HL-60 (cell line): ENCODE data around the gene BABAM2.

Source experiments
- DNase-seq, 2 experiments: peaks; one replicate each; pipeline ENCODE4 v3.0.0-alpha.2; 2010 to 2020; ENCODE audit warnings: low read depth in 1 of 2, low spot score in 1 of 2
- H3K27ac ChIP-seq: fragments of 250-450 bp; sonication (Bioruptor Pico); replicated peaks from 2 replicates; pipeline ENCODE4 v1.5.1; 2020; ENCODE audit warnings: mild to moderate bottlenecking, moderate library complexity
- H3K27me3 ChIP-seq: fragments of 250-450 bp; sonication (Bioruptor Pico); 2 replicates; pipeline ENCODE4 v1.5.1; 2021; ENCODE audit warnings: mild to moderate bottlenecking, moderate library complexity; ENCODE audit not compliant: insufficient read depth, poor library complexity, severe bottlenecking
- H3K4me3 ChIP-seq: replicated peaks from 2 replicates; pipeline ENCODE4 v1.5.1; 2011; ENCODE audit warnings: mild to moderate bottlenecking, control low read depth, low read length; ENCODE audit not compliant: insufficient read depth
- CTCF ChIP-seq: IDR thresholded peaks from one replicate; pipeline ENCODE4 v1.5.1; 2011; ENCODE audit warnings: low read length, control low read depth, inconsistent platforms; ENCODE audit not compliant: insufficient read depth
- GABPA ChIP-seq: IDR thresholded peaks from 2 replicates; pipeline ENCODE4 v1.6.1; 2012; ENCODE audit warnings: low read depth
- POLR2AphosphoS5 ChIP-seq: IDR thresholded peaks from 2 replicates; pipeline ENCODE4 v1.6.1; 2012; ENCODE audit warnings: low read depth
- REST ChIP-seq: IDR thresholded peaks from 2 replicates; pipeline ENCODE4 v1.6.1; 2012; ENCODE audit warnings: low read depth; ENCODE audit not compliant: insufficient replicate concordance
- SPI1 ChIP-seq: IDR thresholded peaks from 2 replicates; pipeline ENCODE4 v1.6.1; 2012; ENCODE audit warnings: low read depth, mild to moderate bottlenecking, borderline replicate concordance

The BABAM2 gene

GRCh38 chr2:28263690-28264089 is 373.2 kb downstream of the BABAM2 start:
- H3K27me3 ChIP-seq = no peaks in the 10 kb centered on the region
- DNase-seq = no peak
- no peak overlapping the region for H3K4me3 ChIP-seq
- no peak for TF ChIP-seq POLR2AphosphoS5
- no peak for TF ChIP-seq REST
- no peak for TF ChIP-seq GABPA
- no peak for TF ChIP-seq CTCF
- TF ChIP-seq SPI1 = no peak
- H3K27ac ChIP-seq = no peak overlapping the region

GRCh38 chr2:28267282-28267681 is 376.8 kb downstream of the BABAM2 start:
- Histone ChIP-seq H3K27ac (no peak overlapping the region), H3K4me3 (no peak overlapping the region), H3K27me3 (no peaks in the 10 kb centered on the region)
- no peak for DNase-seq
- TF ChIP-seq GABPA = no peak
- no peak for TF ChIP-seq SPI1
- TF ChIP-seq POLR2AphosphoS5 = no peak
- TF ChIP-seq REST = no peak
- no peak for TF ChIP-seq CTCF

GRCh38 chr2:28268386-28268785 is 377.9 kb downstream of the BABAM2 start:
- no peak overlapping the region for H3K4me3 ChIP-seq
- no peaks in the 10 kb centered on the region for H3K27me3 ChIP-seq
- no peak overlapping the region for H3K27ac ChIP-seq
- no peak for TF ChIP-seq REST
- TF ChIP-seq CTCF = no peak
- TF ChIP-seq POLR2AphosphoS5 = no peak
- no peak for TF ChIP-seq GABPA
- TF ChIP-seq SPI1 = no peak
- no peak for DNase-seq
